IPS DF 4.7 (cell line): Measurements from ENCODE around the gene SHISA2.

Experiments used
- DNase-seq: peaks from one replicate; pipeline ENCODE4 v3.0.0-alpha.2; 2013; ENCODE audit warnings: low spot score; ENCODE audit errors: extremely low read depth

The SHISA2 gene

GRCh38 chr13:26019881-26020870, 31.6 kb downstream of the SHISA2 start:
- no peak for DNase-seq

- no peak for DNase-seq
Measured at GRCh38 chr13:26019251-26019650, 32.6 kb downstream of the SHISA2 start.

GRCh38 chr13:26017932-26018665, 33.7 kb downstream of the SHISA2 start:
- no peak for DNase-seq

GRCh38 chr13:26017196-26017921, 34.5 kb downstream of the SHISA2 start:
- no peak for DNase-seq

- no peak for DNase-seq
Measured at GRCh38 chr13:26016189-26016588, 35.6 kb downstream of the SHISA2 start.

GRCh38 chr13:26015271-26016125, 36.3 kb downstream of the SHISA2 start:
- DNase-seq: no peak

- DNase-seq: no peak
Measured at GRCh38 chr13:26012995-26013394, 38.8 kb downstream of the SHISA2 start.

- DNase-seq: no peak
Measured at GRCh38 chr13:26011996-26012821, 39.6 kb downstream of the SHISA2 start.

GRCh38 chr13:26011208-26011573, 40.6 kb downstream of the SHISA2 start:
- DNase-seq: no peak

- DNase-seq: no peak
Measured at GRCh38 chr13:26010487-26011207, 41.2 kb downstream of the SHISA2 start.

- no peak for DNase-seq
Measured at GRCh38 chr13:26007261-26008125, 44.3 kb downstream of the SHISA2 start.
